OCI-LY7 (cell line): ENCODE data around the gene TEX29. TPM values are rescaled to one million over a fixed set of nuclear protein-coding genes. Genes with fewer than 3 reads are reported as not detected.

Source experiments
- BruUV-seq: library from RNA; stranded (reverse); fragments of 400-500 nt; replicated peaks from 2 replicates; lab custom pipeline; 2021; lab: Mats Ljungman, UMichigan
- CTCF ChIA-PET: fragments of 300-600 bp; sonication (Branson Sonifier 250); formaldehyde crosslinking; loops from one replicate; lab custom pipeline; 2022; ENCODE audit warnings: antibody characterized with exemption; ENCODE audit not compliant: unreplicated experiment; lab: Charles Lee
- POLR2A ChIA-PET: fragments of 300-600 bp; sonication (Branson Sonifier 250); formaldehyde crosslinking; loops from one replicate; lab custom pipeline; 2022; ENCODE audit warnings: antibody characterized with exemption; lab: Charles Lee
- DNase-seq: peaks from one replicate; pipeline ENCODE4 v3.0.0-alpha.2; 2015; ENCODE audit warnings: low spot score
- H2AFZ ChIP-seq: fragments of 200-600 bp; sonication (generic), shearing (Covaris generic); 2 replicates; pipeline ENCODE4 v1.6.1; 2014; ENCODE audit warnings: mild to moderate bottlenecking, antibody characterized with exemption, low read length, moderate library complexity
- H3K27ac ChIP-seq: fragments of 200-600 bp; sonication (generic); 2 replicates; pipeline ENCODE4 v1.5.1; 2014; ENCODE audit warnings: mixed run types, low read depth, mild to moderate bottlenecking, moderate library complexity, low read length, inconsistent platforms; ENCODE audit not compliant: poor library complexity, severe bottlenecking
- H3K36me3 ChIP-seq: fragments of 200-600 bp; sonication (generic); 2 replicates; pipeline ENCODE4 v1.6.1; 2014; ENCODE audit warnings: mild to moderate bottlenecking, antibody characterized with exemption, low read length, moderate library complexity, mixed read lengths; ENCODE audit not compliant: insufficient read depth
- H3K4me1 ChIP-seq: fragments of 200-600 bp; sonication (generic); 2 replicates; pipeline ENCODE4 v1.5.1; 2014; ENCODE audit warnings: mild to moderate bottlenecking, low read length; ENCODE audit not compliant: insufficient read depth, poor library complexity, severe bottlenecking
- H3K4me2 ChIP-seq: fragments of 200-600 bp; sonication (generic); 2 replicates; pipeline ENCODE4 v1.6.1; 2014; ENCODE audit warnings: mild to moderate bottlenecking, low read length
- H3K4me3 ChIP-seq: fragments of 200-600 bp; sonication (generic); 2 replicates; pipeline ENCODE4 v1.5.1; 2014; ENCODE audit warnings: mild to moderate bottlenecking, low read depth, low read length; ENCODE audit not compliant: poor library complexity, severe bottlenecking
- H3K79me2 ChIP-seq: fragments of 200-600 bp; sonication (generic); 2 replicates; pipeline ENCODE4 v1.6.1; 2016; ENCODE audit warnings: low read depth, mild to moderate bottlenecking, low read length, moderate library complexity, mixed read lengths; ENCODE audit not compliant: insufficient read depth
- H3K9me2 ChIP-seq: fragments of 200-600 bp; sonication (generic); 2 replicates; pipeline ENCODE4 v1.6.1; 2016; ENCODE audit warnings: mild to moderate bottlenecking, low read length, mixed read lengths; ENCODE audit not compliant: insufficient read depth
- H3K9me3 ChIP-seq: fragments of 200-600 bp; sonication (generic); 2 replicates; pipeline ENCODE4 v1.6.1; 2014; ENCODE audit warnings: mild to moderate bottlenecking, mixed run types, low read length, mixed read lengths
- H4K20me1 ChIP-seq: fragments of 200-600 bp; sonication (generic); 2 replicates; pipeline ENCODE4 v1.6.1; 2014; ENCODE audit warnings: mild to moderate bottlenecking, antibody characterized with exemption, low read length, moderate library complexity, mixed read lengths; ENCODE audit not compliant: insufficient read depth
- EZH2phosphoT487 ChIP-seq: fragments of 200-600 bp; sonication (generic); IDR thresholded peaks from 2 replicates; pipeline ENCODE4 v1.6.1; 2018; ENCODE audit warnings: low read depth, borderline replicate concordance, mild to moderate bottlenecking, mixed run types, antibody characterized with exemption, low read length, moderate library complexity, mixed read lengths
- intact Hi-C: fragments of 100-400 bp; cut with micrococcal nuclease; formaldehyde crosslinking; loops from one replicate; pipeline ENCODE4 v1.10.0; 2022; ENCODE audit not compliant: unreplicated experiment
- total RNA-seq, 2 experiments: library from RNA; depleted of rRNA in 1 of 2; stranded (reverse); fragments of >200 nt in 1 of 2; shearing (Covaris generic) in 1 of 2; gene quantifications; 2 replicates each; pipeline ENCODE4 v1.2.3, GENCODE V29; 2014 to 2022
- TF ChIP-seq, protein P1 (sequence below): fragments of 200-600 bp; sonication (generic); conservative IDR thresholded peaks from 2 replicates; pipeline ENCODE4 v1.5.1; 2014; ENCODE audit warnings: mild to moderate bottlenecking, antibody characterized with exemption, low read length, moderate library complexity, mixed read lengths

The TEX29 gene
- total RNA-seq, 2 experiments from 2014 or later: not detected

DNA sequence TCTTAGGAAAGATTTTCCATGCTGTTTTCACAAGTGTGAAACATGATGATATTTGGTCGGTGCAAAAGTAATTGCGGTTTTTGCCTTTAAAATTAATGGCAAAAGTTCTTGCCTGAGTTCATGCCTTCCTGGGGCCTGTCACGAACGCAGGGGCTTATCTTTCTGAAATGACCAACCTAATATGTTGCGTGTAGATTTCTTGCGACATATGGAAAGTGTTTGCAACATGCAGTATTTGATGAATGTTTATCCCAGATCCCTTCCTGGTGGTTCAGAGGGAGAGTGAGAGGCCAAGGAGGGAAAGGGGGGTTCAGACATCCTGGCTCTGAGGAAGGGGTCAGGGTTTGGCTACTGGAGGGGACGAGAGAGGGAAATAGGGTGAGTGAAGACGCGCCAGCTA is 72.0 kb downstream of the TEX29 start:
- ChIA-PET POLR2A (no interaction called here), CTCF (no interaction called here)
- H3K36me3 ChIP-seq: no peaks in the 10 kb centered on the region
- H3K79me2 ChIP-seq: no peaks in the 10 kb centered on the region
- no peak overlapping the region for H3K27ac ChIP-seq
- H3K9me3 ChIP-seq: no peaks in the 10 kb centered on the region
- no peak for DNase-seq
- no peak overlapping the region for H2AFZ ChIP-seq
- H3K4me1 ChIP-seq: no peaks in the 10 kb centered on the region
- H3K4me2 ChIP-seq: no peak overlapping the region
- H3K9me2 ChIP-seq: no peaks in the 10 kb centered on the region
- intact Hi-C loops: no loop called here
- no TSS peak for BruUV-seq
- no peak overlapping the region for H3K4me3 ChIP-seq
- no peak for TF ChIP-seq EZH2phosphoT487
- TF ChIP-seq, protein P1, sequence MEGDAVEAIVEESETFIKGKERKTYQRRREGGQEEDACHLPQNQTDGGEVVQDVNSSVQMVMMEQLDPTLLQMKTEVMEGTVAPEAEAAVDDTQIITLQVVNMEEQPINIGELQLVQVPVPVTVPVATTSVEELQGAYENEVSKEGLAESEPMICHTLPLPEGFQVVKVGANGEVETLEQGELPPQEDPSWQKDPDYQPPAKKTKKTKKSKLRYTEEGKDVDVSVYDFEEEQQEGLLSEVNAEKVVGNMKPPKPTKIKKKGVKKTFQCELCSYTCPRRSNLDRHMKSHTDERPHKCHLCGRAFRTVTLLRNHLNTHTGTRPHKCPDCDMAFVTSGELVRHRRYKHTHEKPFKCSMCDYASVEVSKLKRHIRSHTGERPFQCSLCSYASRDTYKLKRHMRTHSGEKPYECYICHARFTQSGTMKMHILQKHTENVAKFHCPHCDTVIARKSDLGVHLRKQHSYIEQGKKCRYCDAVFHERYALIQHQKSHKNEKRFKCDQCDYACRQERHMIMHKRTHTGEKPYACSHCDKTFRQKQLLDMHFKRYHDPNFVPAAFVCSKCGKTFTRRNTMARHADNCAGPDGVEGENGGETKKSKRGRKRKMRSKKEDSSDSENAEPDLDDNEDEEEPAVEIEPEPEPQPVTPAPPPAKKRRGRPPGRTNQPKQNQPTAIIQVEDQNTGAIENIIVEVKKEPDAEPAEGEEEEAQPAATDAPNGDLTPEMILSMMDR: no peak
- H4K20me1 ChIP-seq: no peaks in the 10 kb centered on the region

DNA sequence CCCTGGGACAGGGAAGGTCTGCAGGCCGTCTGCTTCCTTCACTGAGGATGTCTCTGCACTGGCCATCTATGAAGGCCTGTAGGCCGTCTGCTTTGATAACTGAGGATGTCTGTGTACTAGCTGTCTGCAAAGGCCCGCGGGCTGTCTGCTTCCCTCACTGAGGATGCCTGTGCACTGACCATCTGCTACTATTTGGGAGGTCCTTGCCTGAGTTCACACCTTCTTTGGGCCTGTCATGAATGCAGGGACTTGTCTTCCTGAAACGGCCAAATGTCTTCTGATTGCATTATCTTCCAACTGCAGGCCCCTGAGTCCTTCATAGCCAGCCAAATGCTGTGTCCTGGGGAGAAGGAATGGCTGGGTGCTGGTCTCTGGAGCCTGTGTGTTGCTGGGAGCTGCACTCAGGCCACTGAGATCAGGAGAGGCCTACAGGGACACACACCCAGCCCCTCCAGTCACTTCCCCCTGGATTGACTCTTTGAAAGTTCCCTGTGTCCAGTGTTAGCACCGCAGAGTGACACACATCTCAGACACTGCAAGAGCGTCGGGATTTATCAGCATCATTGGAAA is 72.9 kb downstream of the TEX29 start:
- H3K4me1 ChIP-seq: no peaks in the 10 kb centered on the region
- H4K20me1 ChIP-seq: no peaks in the 10 kb centered on the region
- H2AFZ ChIP-seq: no peak overlapping the region
- H3K4me2 ChIP-seq: no peak overlapping the region
- no peak for DNase-seq
- CTCF ChIA-PET: no interaction called here
- TF ChIP-seq, protein P1: no peak
- H3K9me3 ChIP-seq: no peaks in the 10 kb centered on the region
- H3K4me3 ChIP-seq: no peak overlapping the region
- no peak overlapping the region for H3K27ac ChIP-seq
- no peaks in the 10 kb centered on the region for H3K36me3 ChIP-seq
- POLR2A ChIA-PET: no interaction called here
- intact Hi-C loops: no loop called here
- H3K9me2 ChIP-seq: no peaks in the 10 kb centered on the region
- H3K79me2 ChIP-seq: no peaks in the 10 kb centered on the region
- BruUV-seq: no TSS peak

Other genes with a start within 250 kb of the TEX29 start
- gene ARHGEF7, start 205.3 kb upstream of the TEX29 start, total RNA-seq (2014; rRNA removed; shearing (Covaris generic)): 36.3 and 39.5 TPM in 2 replicates
- 51.3 and 60.8 TPM in 2 replicates for gene ARHGEF7, start 205.3 kb upstream of the TEX29 start, total RNA-seq (2022)